GM18505 (cell line): ENCODE measurements around the gene LCMT2.
"Not testable (repeated sequence)": the region's sequence is repeated elsewhere in the genome, so short reads cannot be mapped to it uniquely, and the experiment has no call there.

Source experiments
- ATAC-seq: cut with Tn5 transposase; IDR thresholded peaks from one replicate; pipeline ENCODE4 v1.9.1; 2021; ENCODE audit not compliant: unreplicated experiment
- POLR2A ChIP-seq: IDR thresholded peaks from 4 replicates; pipeline ENCODE4 v1.6.1; 2011; ENCODE audit warnings: borderline replicate concordance; ENCODE audit not compliant: insufficient read depth, insufficient read length; ENCODE audit errors: extremely low read depth

The LCMT2 gene

GRCh38 chr15:43294091-43294706 is 36.2 kb downstream of the LCMT2 start:
- TF ChIP-seq POLR2A: no peak
- no peak for ATAC-seq

- no peak for ATAC-seq
These were observed 36.9 kb downstream of the LCMT2 start for GRCh38 chr15:43293432-43293831.

GRCh38 chr15:43292375-43293078 is 37.8 kb downstream of the LCMT2 start:
- ATAC-seq: no peak
- no peak for TF ChIP-seq POLR2A

More at GRCh38 chr15:43293432-43293831, 36.9 kb downstream of the LCMT2 start:
- TF ChIP-seq POLR2A: no peak

- not testable (repeated sequence) for ATAC-seq
These were observed 40.7 kb downstream of the LCMT2 start for GRCh38 chr15:43289656-43290055.

DNA sequence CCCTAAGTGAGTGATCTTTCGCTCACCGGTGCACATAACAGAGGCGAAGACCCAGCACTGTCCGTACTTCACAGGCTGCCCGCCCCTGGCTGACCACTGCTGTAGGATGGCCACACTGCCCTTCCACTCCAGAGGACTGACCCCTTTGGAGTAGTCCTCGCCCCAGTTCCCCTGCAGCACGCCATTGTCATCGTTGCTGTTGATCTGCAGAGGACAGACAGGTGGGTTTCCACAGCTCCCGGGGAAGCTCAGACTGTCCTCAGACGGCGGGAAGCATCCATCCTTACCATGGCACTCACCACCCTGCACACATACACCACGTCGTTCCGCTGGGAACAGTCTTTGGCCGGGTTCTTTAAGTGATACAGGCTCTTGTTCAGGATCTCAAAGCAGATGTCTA is 43.1 kb downstream of the LCMT2 start:
- ATAC-seq: no peak
- no peak for TF ChIP-seq POLR2A

GRCh38 chr15:43286074-43286473 is 44.3 kb downstream of the LCMT2 start:
- ATAC-seq: no peak
- no peak for TF ChIP-seq POLR2A

GRCh38 chr15:43285609-43286037 is 44.8 kb downstream of the LCMT2 start:
- TF ChIP-seq POLR2A: no peak
- ATAC-seq: no peak

DNA sequence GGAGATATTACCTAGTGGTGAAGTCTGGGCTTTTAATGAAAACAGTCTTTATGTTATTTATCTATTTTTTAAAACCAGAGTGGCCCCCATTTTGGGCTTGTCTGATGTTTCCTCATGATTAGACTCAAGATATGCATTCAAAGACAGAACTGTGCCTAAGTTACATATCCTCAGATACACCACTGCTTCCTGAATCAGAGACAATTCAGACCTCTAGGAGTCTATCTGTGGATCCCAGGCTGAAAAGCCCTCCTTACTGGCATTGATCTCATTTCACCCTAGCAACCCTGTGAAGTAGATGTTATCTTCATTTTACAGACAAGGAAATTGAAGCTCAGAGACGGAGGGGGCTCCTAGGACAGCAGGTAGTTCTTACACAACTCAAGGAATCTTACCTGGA is 46.8 kb downstream of the LCMT2 start:
- ATAC-seq: no peak
- no peak for TF ChIP-seq POLR2A

DNA sequence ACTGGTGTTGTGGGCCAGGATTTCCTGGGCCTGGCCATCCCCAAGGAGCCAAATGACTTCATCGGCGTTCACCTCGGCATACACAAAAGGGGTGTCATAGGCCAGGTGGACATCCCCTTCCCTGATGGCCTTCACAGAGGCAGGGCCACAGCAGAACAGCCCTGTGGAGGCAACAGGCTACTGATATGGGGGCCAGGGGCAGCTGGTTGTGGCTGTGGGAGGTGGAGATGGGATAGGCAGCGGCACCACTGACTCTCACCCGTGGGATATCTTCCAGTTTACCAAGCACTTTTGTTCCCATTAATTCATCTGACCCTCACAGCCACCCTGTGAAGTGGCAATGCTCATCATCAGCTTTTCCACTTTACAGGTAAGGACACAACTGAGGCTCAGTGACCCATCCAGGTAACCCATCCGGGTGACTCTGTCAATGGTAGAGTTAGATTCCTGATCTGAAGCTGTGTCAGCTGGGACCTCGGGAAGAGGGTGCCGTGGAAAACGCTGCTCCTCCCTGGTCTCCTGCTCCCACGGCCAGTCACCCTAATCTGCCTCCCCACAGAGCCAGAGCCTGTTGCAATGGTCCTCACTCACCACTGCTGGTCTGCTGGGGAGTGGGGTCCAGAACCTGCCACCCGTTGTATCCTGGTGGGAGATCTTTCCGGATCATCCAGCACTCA is 48.3 kb downstream of the LCMT2 start:
- no peak for ATAC-seq
- no peak for TF ChIP-seq POLR2A

- no peak for ATAC-seq
- TF ChIP-seq POLR2A: no peak
These were observed 49.4 kb downstream of the LCMT2 start for GRCh38 chr15:43280996-43281395.

DNA sequence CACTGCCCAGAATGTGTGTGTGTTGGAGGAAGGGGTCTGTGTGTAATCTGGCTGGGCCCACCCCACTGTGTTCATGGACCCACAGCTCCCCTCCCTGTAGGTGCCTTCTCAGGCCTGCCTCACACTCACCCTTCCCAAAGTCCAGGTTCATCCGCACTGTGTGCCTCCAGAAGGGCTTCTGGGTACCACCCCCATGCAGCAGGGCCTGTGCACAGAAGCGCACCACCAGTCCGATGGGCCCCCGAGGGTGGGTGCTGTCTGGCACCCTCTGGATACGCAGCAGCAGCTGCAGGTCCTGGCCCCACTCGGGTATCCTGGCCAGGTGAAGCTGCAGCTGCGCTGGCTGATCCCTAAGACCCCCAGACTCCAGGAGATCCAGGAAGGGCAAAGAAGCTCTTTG is 50.9 kb downstream of the LCMT2 start:
- ATAC-seq: no peak
- TF ChIP-seq POLR2A: no peak

DNA sequence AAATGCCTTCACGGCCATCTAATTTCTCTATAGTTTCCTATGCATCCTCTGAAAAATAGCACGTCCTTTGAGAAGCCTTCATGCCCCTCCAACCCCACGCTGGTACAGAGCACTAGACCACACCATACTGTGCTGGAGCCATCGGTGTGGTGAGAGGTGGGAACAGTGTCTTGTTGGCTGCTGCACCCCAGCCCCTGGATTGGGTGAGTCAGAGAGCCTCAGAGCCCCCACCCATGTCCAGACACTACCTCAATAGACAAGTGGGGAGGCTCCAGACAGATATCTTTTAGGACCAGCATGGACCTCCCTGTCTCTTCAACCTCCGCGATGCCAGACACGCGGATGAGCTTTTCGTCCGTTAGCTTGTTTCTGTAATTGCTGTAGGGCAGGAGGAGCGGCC is 51.5 kb downstream of the LCMT2 start:
- no peak for TF ChIP-seq POLR2A
- no peak for ATAC-seq

- no peak for TF ChIP-seq POLR2A
- ATAC-seq: no peak
These were observed 52.5 kb downstream of the LCMT2 start for GRCh38 chr15:43277901-43278300.

DNA sequence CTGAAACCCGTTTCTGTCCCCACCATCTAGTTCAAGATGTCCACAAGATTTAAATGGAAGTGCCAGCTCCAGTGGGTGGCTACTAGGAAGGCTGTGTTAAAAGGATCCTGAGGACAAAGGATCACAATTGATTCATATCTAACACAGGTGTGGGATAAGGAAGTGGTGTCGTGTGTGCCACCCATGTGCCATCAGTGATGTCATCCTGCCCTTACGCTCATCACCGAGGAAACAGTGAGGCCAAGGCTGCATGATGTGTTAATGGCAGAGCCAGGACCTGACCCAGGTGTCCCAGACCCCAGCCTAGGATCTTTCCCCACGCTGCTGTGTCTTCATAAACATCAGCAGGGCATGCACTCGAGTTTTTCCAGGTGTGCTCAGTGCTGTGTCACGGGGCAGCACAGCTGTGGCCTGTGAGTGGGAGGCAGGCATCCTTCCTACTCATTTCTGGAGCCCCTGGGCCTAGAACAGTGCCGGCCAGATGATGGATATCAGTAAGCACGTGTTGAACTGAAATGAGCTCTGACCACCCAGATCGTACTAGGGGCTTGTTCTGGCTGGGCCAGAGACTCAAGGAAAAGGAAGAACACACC is 53.0 kb downstream of the LCMT2 start:
- TF ChIP-seq POLR2A: no peak
- ATAC-seq: no peak
